Breast epithelium (tissue), 4 donors: ENCODE data around the gene MYRF. TPM values are rescaled to one million over a fixed set of nuclear protein-coding genes. Genes with fewer than 3 reads are reported as not detected.

Source experiments
- DNase-seq, 2 donors: peaks; one replicate each; pipeline ENCODE4 v3.0.0-alpha.2; 2019; ENCODE audit warnings: low spot score in 2 of 2
- H3K27ac ChIP-seq, 2 donors: fragments of 200-600 bp; sonication (generic) in 1 of 2; one replicate each; pipeline ENCODE4 v1.5.1; 2016 to 2019; ENCODE audit warnings: mild to moderate bottlenecking in 1 of 2
- H3K27me3 ChIP-seq, 2 donors: fragments of 200-600 bp; sonication (generic) in 1 of 2; one replicate each; pipeline versions ENCODE4 v1.5.1 to v1.6.0; 2017 to 2019; ENCODE audit warnings: control low read depth in 1 of 2, mild to moderate bottlenecking in 1 of 2
- H3K36me3 ChIP-seq: fragments of 200-600 bp; one replicate; pipeline ENCODE4 v1.5.1; 2019
- H3K4me1 ChIP-seq, 2 donors: fragments of 200-600 bp; sonication (generic); one replicate each; pipeline ENCODE4 v1.5.1; 2016 to 2019; ENCODE audit warnings: control low read depth in 1 of 2
- H3K4me3 ChIP-seq, 3 donors: fragments of 200-600 bp; sonication (generic); 1 replicate in 2 of 3; 2 replicates in 1 of 3; pipeline ENCODE4 v1.5.1; 2016 to 2019; ENCODE audit warnings: mild to moderate bottlenecking in 3 of 3, moderate library complexity in 2 of 3
- H3K9me3 ChIP-seq, 2 donors: fragments of 200-600 bp; sonication (generic) in 1 of 2; one replicate each; pipeline ENCODE4 v1.5.1; 2016 to 2019; ENCODE audit warnings: control low read depth in 1 of 2
- POLR2A ChIP-seq: fragments of 450-650 bp; IDR thresholded peaks from one replicate; pipeline ENCODE4 v1.6.1; 2016; ENCODE audit warnings: antibody characterized with exemption, mild to moderate bottlenecking, moderate library complexity
- POLR2AphosphoS5 ChIP-seq, 3 donors: sonication (generic); formaldehyde crosslinking; IDR thresholded peaks; one replicate each; pipeline ENCODE4 v1.6.1; 2017; ENCODE audit warnings: antibody characterized with exemption in 3 of 3
- intact Hi-C: fragments of 100-400 bp; cut with DNase I; formaldehyde crosslinking; loops from one replicate; pipeline ENCODE4 v1.15.1; 2023; ENCODE audit warnings: low total_unique reads
- total RNA-seq, 3 donors: library from RNA; depleted of rRNA; stranded (reverse); fragments of >200 nt; gene quantifications; one replicate each; pipeline ENCODE4 v1.1.0, GENCODE V29; 2016
- TF ChIP-seq, protein P1 (sequence below), 3 donors: fragments of 450-650 bp; IDR thresholded peaks; one replicate each; pipeline ENCODE4 v1.5.1; 2016 to 2017; ENCODE audit warnings: antibody characterized with exemption in 3 of 3, mild to moderate bottlenecking in 3 of 3, moderate library complexity in 3 of 3

The MYRF gene
- total RNA-seq, 3 donors from 2014 or later: 0.32 to 6.9 (median 0.66) TPM

DNA sequence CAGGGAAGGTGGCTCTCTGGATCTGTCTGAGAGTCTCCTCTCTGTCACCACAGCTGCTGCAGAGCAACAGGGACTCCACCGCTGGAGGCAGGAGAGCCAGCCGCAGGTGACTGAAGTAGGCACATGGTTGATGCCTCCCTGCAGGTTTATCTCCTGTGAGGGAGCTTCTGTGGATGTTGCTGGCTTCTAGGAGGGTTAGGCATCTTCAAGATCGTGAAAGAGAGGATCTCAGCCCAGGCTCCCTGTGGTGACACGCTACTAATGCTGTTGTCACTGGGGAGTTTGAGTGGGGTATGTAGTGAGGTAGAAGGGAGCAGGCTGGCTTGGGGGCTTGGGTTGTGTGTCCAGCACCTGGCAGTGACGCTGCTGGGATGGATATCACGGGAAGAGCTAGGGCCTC, 38.1 kb upstream of the MYRF start:
- no peaks in the 10 kb centered on the region for H3K36me3 ChIP-seq
- no peaks in the 10 kb centered on the region for H3K9me3 ChIP-seq
- intact Hi-C loops: no loop called here
- DNase-seq: no peak
- H3K4me1 ChIP-seq: peaks cover 0 to 4% of the 10 kb centered on the region in 2 donors
- H3K27me3 ChIP-seq: no peaks in the 10 kb centered on the region
- no peak overlapping the region for H3K4me3 ChIP-seq
- no peak overlapping the region for H3K27ac ChIP-seq
- no peak for TF ChIP-seq POLR2A
- no peak for TF ChIP-seq POLR2AphosphoS5 (IDR thresholded peaks at IDR 0.05)
- TF ChIP-seq, protein P1, sequence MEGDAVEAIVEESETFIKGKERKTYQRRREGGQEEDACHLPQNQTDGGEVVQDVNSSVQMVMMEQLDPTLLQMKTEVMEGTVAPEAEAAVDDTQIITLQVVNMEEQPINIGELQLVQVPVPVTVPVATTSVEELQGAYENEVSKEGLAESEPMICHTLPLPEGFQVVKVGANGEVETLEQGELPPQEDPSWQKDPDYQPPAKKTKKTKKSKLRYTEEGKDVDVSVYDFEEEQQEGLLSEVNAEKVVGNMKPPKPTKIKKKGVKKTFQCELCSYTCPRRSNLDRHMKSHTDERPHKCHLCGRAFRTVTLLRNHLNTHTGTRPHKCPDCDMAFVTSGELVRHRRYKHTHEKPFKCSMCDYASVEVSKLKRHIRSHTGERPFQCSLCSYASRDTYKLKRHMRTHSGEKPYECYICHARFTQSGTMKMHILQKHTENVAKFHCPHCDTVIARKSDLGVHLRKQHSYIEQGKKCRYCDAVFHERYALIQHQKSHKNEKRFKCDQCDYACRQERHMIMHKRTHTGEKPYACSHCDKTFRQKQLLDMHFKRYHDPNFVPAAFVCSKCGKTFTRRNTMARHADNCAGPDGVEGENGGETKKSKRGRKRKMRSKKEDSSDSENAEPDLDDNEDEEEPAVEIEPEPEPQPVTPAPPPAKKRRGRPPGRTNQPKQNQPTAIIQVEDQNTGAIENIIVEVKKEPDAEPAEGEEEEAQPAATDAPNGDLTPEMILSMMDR (IDR thresholded peaks at IDR 0.05): no peak

DNA sequence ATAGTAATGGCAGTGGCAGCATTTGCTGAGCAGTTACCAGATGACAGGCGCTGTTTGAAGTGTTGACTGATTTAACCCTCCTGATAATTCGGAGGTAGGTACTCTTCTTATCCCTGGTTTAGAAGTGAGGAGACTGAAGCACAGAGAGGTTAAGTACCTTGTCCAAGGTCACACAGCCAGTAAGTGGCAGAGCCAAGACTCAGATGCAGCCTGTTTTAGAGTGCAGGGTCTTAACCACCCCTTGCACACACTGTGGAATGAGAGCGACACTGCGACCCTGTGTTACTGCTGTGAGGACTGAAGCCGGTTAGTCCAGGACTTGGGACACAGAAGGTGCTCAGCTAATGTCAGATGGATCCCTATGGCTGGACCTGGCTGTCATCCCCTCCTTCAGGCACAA, 37.5 kb upstream of the MYRF start:
- peaks cover 0 to 4% of the 10 kb centered on the region in 2 donors for H3K4me1 ChIP-seq
- no peaks in the 10 kb centered on the region for H3K27me3 ChIP-seq
- intact Hi-C loops: no loop called here
- no peak for TF ChIP-seq POLR2A
- TF ChIP-seq, protein P1 (IDR thresholded peaks at IDR 0.05): no peak
- no peak for TF ChIP-seq POLR2AphosphoS5 (IDR thresholded peaks at IDR 0.05)
- H3K4me3 ChIP-seq: no peak overlapping the region
- H3K9me3 ChIP-seq: no peaks in the 10 kb centered on the region
- H3K36me3 ChIP-seq: no peaks in the 10 kb centered on the region
- DNase-seq: no peak
- no peak overlapping the region for H3K27ac ChIP-seq

DNA sequence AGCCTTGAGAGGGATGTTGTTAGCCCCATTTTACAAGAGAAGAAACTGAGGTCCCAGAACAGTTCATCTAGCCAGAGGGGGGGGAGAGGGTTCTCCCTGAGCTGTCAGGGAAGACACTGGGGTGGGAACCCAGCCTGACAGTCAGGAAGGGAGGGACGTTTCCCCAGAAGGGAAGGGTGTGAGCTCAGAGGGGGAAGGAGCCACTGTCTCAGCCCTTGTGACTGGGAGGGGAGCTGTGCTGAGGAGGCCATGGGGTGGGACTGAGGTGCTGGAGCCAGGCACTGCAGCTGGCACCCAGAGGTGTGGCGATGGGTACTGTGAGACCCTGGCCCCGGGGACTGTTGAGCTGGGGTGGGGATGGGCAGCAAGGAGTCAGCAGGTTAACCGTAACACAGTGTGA, 36.6 kb upstream of the MYRF start:
- intact Hi-C loops: no loop called here
- no peak for TF ChIP-seq POLR2A
- no peak for TF ChIP-seq POLR2AphosphoS5 (IDR thresholded peaks at IDR 0.05)
- TF ChIP-seq, protein P1 (IDR thresholded peaks at IDR 0.05): no peak

DNA sequence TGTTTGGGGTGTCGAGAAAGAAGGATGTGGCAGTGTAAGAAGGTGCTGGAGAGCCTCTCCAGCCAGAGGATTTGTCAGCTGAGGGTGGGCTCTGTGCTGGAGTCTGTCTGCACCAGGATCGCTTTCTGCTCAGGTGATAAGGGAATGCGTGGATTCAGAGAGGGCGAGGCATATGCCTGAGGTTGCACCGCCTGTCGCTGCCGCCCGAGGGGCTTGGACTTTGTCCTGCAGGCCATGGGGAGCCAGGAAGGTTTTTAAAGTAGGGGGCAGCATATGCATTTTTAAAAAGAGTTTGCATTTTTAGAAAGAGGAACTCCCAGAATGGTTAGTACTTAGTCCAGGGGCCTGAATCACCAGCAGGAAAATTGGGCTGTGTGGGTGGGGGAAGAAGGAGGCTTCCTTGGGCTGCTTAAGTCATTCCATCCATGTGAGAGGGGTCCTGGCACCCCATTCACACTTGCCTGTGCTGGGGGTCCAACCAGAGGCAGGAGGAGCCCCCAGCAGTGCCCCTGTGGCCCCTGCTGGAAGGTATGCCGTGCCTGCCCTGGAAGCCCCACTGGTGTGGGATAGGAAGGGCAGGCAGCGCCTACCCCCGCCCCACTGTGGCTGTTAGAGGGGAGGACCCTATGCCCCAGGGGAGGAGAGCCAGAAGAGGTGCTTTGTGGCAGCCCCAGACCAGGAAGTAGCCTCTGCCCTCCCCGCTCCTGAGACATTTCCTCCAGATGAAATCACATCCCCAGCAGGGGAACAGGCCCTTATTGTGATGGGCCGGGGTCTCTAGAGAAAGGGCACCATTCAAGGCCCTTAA, 35.8 kb upstream of the MYRF start:
- intact Hi-C loops: no loop called here
- TF ChIP-seq POLR2A (no peak), POLR2AphosphoS5 (IDR thresholded peaks at IDR 0.05) (no peak)
- TF ChIP-seq, protein P1 (IDR thresholded peaks at IDR 0.05): no peak
- Histone ChIP-seq H3K4me1 (peaks cover 0 to 4% of the 10 kb centered on the region in 2 donors), H3K27ac (no peak overlapping the region), H3K27me3 (no peaks in the 10 kb centered on the region), H3K4me3 (no peak overlapping the region), H3K36me3 (no peaks in the 10 kb centered on the region), H3K9me3 (no peaks in the 10 kb centered on the region)
- no peak for DNase-seq

More for the DNA sequence above, 36.6 kb upstream of the MYRF start:
- no peak overlapping the region for H3K4me3 ChIP-seq
- no peaks in the 10 kb centered on the region for H3K27me3 ChIP-seq
- peaks cover 0 to 4% of the 10 kb centered on the region in 2 donors for H3K4me1 ChIP-seq
- H3K27ac ChIP-seq: no peak overlapping the region
- H3K9me3 ChIP-seq: no peaks in the 10 kb centered on the region
- DNase-seq: no peak
- H3K36me3 ChIP-seq: no peaks in the 10 kb centered on the region

DNA sequence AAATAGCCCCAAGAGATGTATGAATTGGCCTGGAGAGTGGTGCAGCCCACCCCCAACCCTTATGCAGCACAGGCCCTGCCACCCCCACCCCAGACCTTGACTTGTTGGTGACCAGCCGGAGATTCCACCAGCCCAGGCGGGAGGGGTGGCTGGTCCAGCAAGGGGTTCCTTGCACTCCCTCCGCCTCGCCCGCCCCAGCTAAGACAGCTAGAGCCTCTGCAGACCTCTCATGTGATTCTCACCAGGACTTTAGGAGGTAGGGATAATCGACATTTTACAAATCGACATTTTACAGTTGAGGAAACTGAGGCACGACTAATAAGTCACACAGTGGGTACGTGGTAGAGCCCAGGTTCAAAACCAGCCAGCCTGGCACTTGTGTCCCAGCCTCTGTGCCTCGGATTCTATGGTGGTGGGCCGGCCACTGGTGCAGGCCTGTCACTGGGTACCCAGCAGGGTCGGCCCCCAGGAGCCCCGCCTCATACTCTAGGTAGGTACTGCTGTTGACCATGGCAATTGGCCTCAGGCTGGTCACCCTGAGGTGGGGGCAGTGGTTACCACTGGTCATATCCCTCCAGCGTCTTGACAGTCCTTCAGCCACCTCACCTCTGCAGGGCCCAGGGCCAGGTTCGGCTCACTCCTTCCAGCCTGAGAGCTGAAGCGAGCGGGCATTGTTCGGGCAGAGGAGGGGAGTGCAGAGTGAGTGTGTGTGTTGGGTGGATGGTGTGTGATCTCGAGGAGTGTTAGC, 35.0 kb upstream of the MYRF start:
- Histone ChIP-seq H3K27me3 (no peaks in the 10 kb centered on the region), H3K9me3 (no peaks in the 10 kb centered on the region), H3K4me1 (peaks cover 0 to 4% of the 10 kb centered on the region in 2 donors), H3K4me3 (peak overlapping the region in 1 of 3 donors; percentile 61), H3K27ac (peak overlapping the region; percentile 25 to 74), H3K36me3 (no peaks in the 10 kb centered on the region)
- intact Hi-C loops: no loop called here
- no peak for DNase-seq
- TF ChIP-seq POLR2AphosphoS5 (IDR thresholded peaks at IDR 0.05): no peak
- no peak for TF ChIP-seq POLR2A
- TF ChIP-seq, protein P1 (IDR thresholded peaks at IDR 0.05): no peak
